Type B pancreatic cell (in vitro differentiated cells): Measurements from ENCODE around the gene PIP5K1B. TPM values are rescaled to one million over a fixed set of nuclear protein-coding genes. Genes with fewer than 3 reads are reported as not detected.

Experiments used
- DNase-seq: peaks from one replicate; pipeline ENCODE4 v3.0.0; 2021; ENCODE audit warnings: mixed read lengths; ENCODE audit not compliant: unreplicated experiment; ENCODE audit errors: extremely low spot score
- H3K27ac Mint-ChIP-seq: 2 replicates; pipeline ENCODE4 v1.8.0; 2021; ENCODE audit warnings: mild to moderate bottlenecking, mixed read lengths
- H3K27me3 Mint-ChIP-seq: 2 replicates; pipeline ENCODE4 v1.8.0; 2021; ENCODE audit warnings: mixed read lengths
- H3K36me3 Mint-ChIP-seq: 2 replicates; pipeline ENCODE4 v1.8.0; 2021; ENCODE audit warnings: mixed read lengths
- H3K4me1 Mint-ChIP-seq: one replicate; pipeline ENCODE4 v1.8.0; 2021; ENCODE audit warnings: mixed read lengths; ENCODE audit not compliant: unreplicated experiment
- H3K4me3 Mint-ChIP-seq: 2 replicates; pipeline ENCODE4 v1.8.0; 2021; ENCODE audit warnings: mild to moderate bottlenecking, mixed read lengths
- H3K9me3 Mint-ChIP-seq: 2 replicates; pipeline ENCODE4 v1.8.0; 2021; ENCODE audit warnings: mixed read lengths
- CTCF ChIP-seq: fragments of 200-600 bp; sonication (generic); conservative IDR thresholded peaks from 2 replicates; pipeline ENCODE4 v1.5.0; 2021; ENCODE audit warnings: antibody characterized with exemption, mild to moderate bottlenecking
- total RNA-seq: library from RNA; stranded (reverse); gene quantifications from 2 replicates; pipeline ENCODE4 v1.2.1, GENCODE V29; 2021; ENCODE audit warnings: low replicate concordance

Gene PIP5K1B
- total RNA-seq, 1 donor from 2014 or later: 9.8 TPM

- no peaks in the 10 kb centered on the region for H3K27me3 Mint-ChIP-seq
- DNase-seq: no peak
- no peaks in the 10 kb centered on the region for H3K4me1 Mint-ChIP-seq
- no peak for TF ChIP-seq CTCF
- H3K27ac Mint-ChIP-seq: no peak overlapping the region
- no peaks in the 10 kb centered on the region for H3K36me3 Mint-ChIP-seq
- H3K9me3 Mint-ChIP-seq: no peaks in the 10 kb centered on the region
- no peak overlapping the region for H3K4me3 Mint-ChIP-seq
Observed at GRCh38 chr9:68832101-68832500, 127.1 kb downstream of the PIP5K1B start.

GRCh38 chr9:68832861-68833518, 128.0 kb downstream of the PIP5K1B start:
- Mint-ChIP-seq H3K36me3 (no peaks in the 10 kb centered on the region), H3K27ac (no peak overlapping the region), H3K27me3 (no peaks in the 10 kb centered on the region), H3K4me1 (no peaks in the 10 kb centered on the region), H3K9me3 (no peaks in the 10 kb centered on the region), H3K4me3 (no peak overlapping the region)
- no peak for DNase-seq
- TF ChIP-seq CTCF: no peak

- Mint-ChIP-seq H3K36me3 (no peaks in the 10 kb centered on the region), H3K27me3 (no peaks in the 10 kb centered on the region), H3K4me1 (no peaks in the 10 kb centered on the region), H3K27ac (no peak overlapping the region), H3K9me3 (no peaks in the 10 kb centered on the region), H3K4me3 (no peak overlapping the region)
- no peak for TF ChIP-seq CTCF
- DNase-seq: no peak
Observed at GRCh38 chr9:68834931-68835520, 130.0 kb downstream of the PIP5K1B start.

GRCh38 chr9:68836788-68837187, 131.7 kb downstream of the PIP5K1B start:
- H3K27me3 Mint-ChIP-seq: no peaks in the 10 kb centered on the region
- no peaks in the 10 kb centered on the region for H3K36me3 Mint-ChIP-seq
- no peaks in the 10 kb centered on the region for H3K9me3 Mint-ChIP-seq
- H3K4me3 Mint-ChIP-seq: no peak overlapping the region
- no peak for DNase-seq
- H3K27ac Mint-ChIP-seq: no peak overlapping the region
- peaks cover 6% of the 10 kb centered on the region for H3K4me1 Mint-ChIP-seq
- no peak for TF ChIP-seq CTCF

GRCh38 chr9:68838245-68838644, 133.2 kb downstream of the PIP5K1B start:
- DNase-seq: no peak
- Mint-ChIP-seq H3K27ac (no peak overlapping the region), H3K27me3 (no peaks in the 10 kb centered on the region), H3K9me3 (no peaks in the 10 kb centered on the region), H3K4me1 (peaks cover 6% of the 10 kb centered on the region), H3K36me3 (no peaks in the 10 kb centered on the region), H3K4me3 (no peak overlapping the region)
- no peak for TF ChIP-seq CTCF
